Lower leg skin (tissue), 4 donors: Measurements from ENCODE around the gene VWCE. TPM values are rescaled to one million over a fixed set of nuclear protein-coding genes. Genes with fewer than 3 reads are reported as not detected.
"Not testable (repeated sequence)": the region's sequence is repeated elsewhere in the genome, so short reads cannot be mapped to it uniquely, and the experiment has no call there.

Experiments used
- DNase-seq, 2 donors: peaks; one replicate each; pipeline ENCODE4 v3.0.0-alpha.2; 2019; ENCODE audit warnings: low spot score in 2 of 2
- H3K4me3 ChIP-seq: fragments of 200-600 bp; sonication (generic); 2 replicates; pipeline ENCODE4 v1.5.1; 2017; ENCODE audit warnings: mild to moderate bottlenecking, low read depth; ENCODE audit not compliant: poor library complexity, severe bottlenecking
- WGBS, 2 donors: methylation state at CpG; one replicate each; pipeline ENCODE4 v1.1.5; 2018; 5-methylcytosine and 5-hydroxymethylcytosine counted together
- intact Hi-C: fragments of 100-400 bp; cut with DNase I; formaldehyde crosslinking; loops from one replicate; pipeline ENCODE4 v1.15.0; 2023; ENCODE audit warnings: low total_unique reads
- total RNA-seq, 4 donors: library from RNA; depleted of rRNA; stranded (reverse); fragments of >200 nt; gene quantifications; one replicate each; pipeline ENCODE4 v1.1.0, GENCODE V29; 2016

Gene VWCE
- total RNA-seq, 4 donors from 2014 or later = 0.22 to 0.68 TPM; not detected in 2

- 87 to 94% methylated on average over 8 to 9 of the region's 9 CpGs for WGBS, 2 donors
Observed at GRCh38 chr11:61248071-61248470, 47.0 kb downstream of the VWCE start.

GRCh38 chr11:61245284-61245964, 49.7 kb downstream of the VWCE start:
- not testable (repeated sequence) for DNase-seq

More at GRCh38 chr11:61248071-61248470, 47.0 kb downstream of the VWCE start:
- H3K4me3 ChIP-seq, DNase-seq, intact Hi-C loops: not testable (repeated sequence)

DNA sequence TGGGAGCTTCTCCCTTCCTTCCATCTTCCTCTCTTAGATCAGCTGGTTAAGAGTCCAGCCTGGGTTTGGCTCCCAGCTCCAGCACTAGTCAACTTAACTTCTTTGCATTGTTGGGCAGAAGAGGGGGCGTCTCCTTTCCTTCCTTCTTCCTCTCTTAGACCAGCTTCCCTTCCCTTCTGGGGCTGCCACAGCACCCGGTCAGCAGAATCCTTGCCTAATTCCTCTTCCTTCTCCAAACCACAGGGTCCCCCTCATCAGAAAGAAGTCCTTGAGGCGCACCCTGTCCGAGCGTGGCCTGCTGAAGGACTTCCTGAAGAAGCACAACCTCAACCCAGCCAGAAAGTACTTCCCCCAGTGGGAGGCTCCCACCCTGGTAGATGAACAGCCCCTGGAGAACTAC, 53.6 kb downstream of the VWCE start:
- intact Hi-C loops, H3K4me3 ChIP-seq, DNase-seq: not testable (repeated sequence)
- WGBS, 2 donors = no CpG with 5 or more reads among the region's 5 CpGs

More at GRCh38 chr11:61245284-61245964, 49.7 kb downstream of the VWCE start:
- no CpG with 5 or more reads among the region's 10 CpGs for WGBS, 2 donors
- intact Hi-C loops, H3K4me3 ChIP-seq: not testable (repeated sequence)

GRCh38 chr11:61240875-61241274, 54.2 kb downstream of the VWCE start, which contains the start of gene PGA5:
TSS of gene PGA5 (plus strand) at chr11:61241175. CDS start at chr11:61241227, 52 bp downstream.
- intact Hi-C loops, H3K4me3 ChIP-seq, DNase-seq: not testable (repeated sequence)
- WGBS, 2 donors = no CpG with 5 or more reads among the region's 8 CpGs

DNA sequence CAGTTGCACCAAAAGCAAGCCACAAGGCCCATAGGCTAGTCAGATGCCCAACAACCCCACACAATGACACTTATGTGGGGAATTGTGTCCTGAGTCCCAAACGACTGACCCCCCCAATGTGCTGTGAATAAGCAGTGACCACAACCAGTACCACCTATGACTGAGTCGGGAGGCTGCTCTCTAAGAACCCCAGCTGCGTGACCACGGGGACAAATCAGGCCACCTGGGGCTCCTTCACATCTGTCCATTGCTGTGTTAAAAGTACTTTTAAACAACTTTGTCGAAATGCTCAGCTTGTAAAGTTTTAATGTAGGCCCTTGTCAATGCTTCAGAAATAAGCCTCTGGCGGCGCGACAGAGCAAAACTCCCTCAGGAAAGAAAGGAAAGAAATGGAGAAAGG, 54.8 kb downstream of the VWCE start:
- WGBS, 2 donors = 71 to 81% methylated on average over 8 of the region's 8 CpGs
- peak in 1 of 2 donors; percentile 59 for DNase-seq
- intact Hi-C loops, H3K4me3 ChIP-seq: not testable (repeated sequence)

DNA sequence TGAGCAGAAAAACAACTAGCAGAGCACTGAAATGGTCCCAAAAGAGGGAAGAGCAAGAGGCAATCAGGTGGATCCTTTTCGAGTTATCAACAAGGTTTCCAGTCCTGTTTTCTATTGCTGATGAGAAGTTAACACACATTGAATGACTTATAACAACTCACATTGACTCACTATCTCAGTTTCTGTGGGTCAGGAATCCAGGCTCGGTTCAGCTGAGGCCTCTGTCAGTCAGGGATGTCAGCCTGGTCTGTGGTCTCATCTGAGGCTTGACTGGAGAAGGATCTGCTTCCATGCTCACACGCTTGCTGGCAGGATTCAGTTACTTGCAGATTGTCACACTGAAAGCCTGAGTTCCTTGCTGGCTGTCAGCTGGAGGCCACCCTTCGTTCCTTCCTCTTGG, 58.0 kb downstream of the VWCE start:
- WGBS, 2 donors = no CpG with 5 or more reads among the region's 4 CpGs
- DNase-seq, intact Hi-C loops, H3K4me3 ChIP-seq: not testable (repeated sequence)

- intact Hi-C loops, H3K4me3 ChIP-seq, DNase-seq: not testable (repeated sequence)
- no CpG with 5 or more reads among the region's 3 CpGs for WGBS, 2 donors
Observed at GRCh38 chr11:61232548-61233145, 62.5 kb downstream of the VWCE start.

- DNase-seq, intact Hi-C loops: not testable (repeated sequence)
- WGBS, 2 donors = no CpG with 5 or more reads among the region's 5 CpGs
Observed at GRCh38 chr11:61231585-61231984, 63.5 kb downstream of the VWCE start.

DNA sequence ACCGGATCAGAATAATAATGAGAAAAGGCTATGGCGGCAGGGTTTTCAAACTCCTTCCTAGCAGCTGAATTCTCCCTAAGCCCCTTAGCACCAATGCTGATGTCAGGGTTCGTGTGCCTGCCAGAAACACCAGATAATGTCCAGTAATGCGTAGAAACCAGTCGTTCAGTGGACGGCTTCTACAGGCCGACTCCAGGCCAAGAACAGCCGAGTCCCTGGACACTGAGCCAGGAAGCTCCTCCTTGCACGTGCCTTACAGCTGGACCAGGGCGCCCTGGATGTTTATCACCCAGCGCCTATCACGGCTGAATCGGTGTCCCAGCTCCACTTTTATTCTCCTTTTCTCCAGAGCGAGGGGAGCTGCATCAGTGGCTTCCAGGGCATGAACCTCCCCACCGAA, 64.1 kb downstream of the VWCE start:
- H3K4me3 ChIP-seq, DNase-seq, intact Hi-C loops: not testable (repeated sequence)
- WGBS, 2 donors = no CpG with 5 or more reads among the region's 15 CpGs

More at GRCh38 chr11:61231585-61231984, 63.5 kb downstream of the VWCE start:
- not testable (repeated sequence) for H3K4me3 ChIP-seq

DNA sequence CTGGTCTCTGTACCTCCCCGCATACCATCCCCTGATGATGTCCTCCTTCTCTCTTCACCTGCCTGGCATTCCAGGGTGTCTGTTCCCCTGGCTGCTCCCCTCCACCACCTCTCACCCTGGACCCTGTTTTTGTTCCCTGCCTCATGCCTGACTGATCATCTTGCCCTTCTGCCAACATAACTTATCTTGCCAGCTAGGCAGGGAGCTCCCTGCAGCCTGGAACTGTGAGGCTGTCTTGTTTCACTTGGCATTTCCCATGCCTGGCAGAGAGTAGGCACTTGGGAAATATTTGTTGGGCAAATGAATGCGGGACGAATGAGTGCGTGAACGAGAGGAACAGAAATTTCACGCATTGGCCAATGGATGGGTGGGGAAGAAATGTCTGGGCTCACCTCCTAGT, 65.7 kb downstream of the VWCE start:
- WGBS, 2 donors = no CpG with 5 or more reads among the region's 6 CpGs
- DNase-seq, H3K4me3 ChIP-seq, intact Hi-C loops: not testable (repeated sequence)

- H3K4me3 ChIP-seq, intact Hi-C loops, DNase-seq: not testable (repeated sequence)
- no CpG with 5 or more reads among the region's 10 CpGs for WGBS, 2 donors
Observed at GRCh38 chr11:61226457-61227137, 68.5 kb downstream of the VWCE start.

GRCh38 chr11:61222692-61223091, 72.4 kb downstream of the VWCE start:
- DNase-seq, intact Hi-C loops, H3K4me3 ChIP-seq: not testable (repeated sequence)
- WGBS, 2 donors = no CpG with 5 or more reads among the region's 5 CpGs

DNA sequence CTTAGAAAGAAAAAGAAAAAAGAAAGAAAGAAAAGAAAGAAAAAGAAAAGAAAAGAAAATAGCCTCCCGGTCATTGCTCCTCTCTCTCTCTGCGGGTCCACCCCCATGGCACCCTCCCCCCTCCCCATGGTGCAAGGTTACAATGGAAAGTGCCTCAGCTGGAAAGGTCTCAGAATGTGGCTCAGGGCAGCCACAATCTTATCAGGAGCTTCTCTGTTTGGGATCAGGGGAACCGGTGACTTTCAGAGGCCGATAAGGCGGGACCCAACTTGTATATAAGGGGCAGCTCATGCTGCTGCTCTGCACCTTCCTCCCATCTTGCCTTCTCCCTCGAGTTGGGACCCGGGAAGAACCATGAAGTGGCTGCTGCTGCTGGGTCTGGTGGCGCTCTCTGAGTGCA, 73.1 kb downstream of the VWCE start, which contains the start of gene PGA4:
Gene PGA4, plus strand, starts transcription at position 301 of the 400 bp plus-strand sequence. Its CDS starts 54 bp downstream, at position 355.
- no CpG with 5 or more reads among the region's 8 CpGs for WGBS, 2 donors
- DNase-seq, intact Hi-C loops, H3K4me3 ChIP-seq: not testable (repeated sequence)

DNA sequence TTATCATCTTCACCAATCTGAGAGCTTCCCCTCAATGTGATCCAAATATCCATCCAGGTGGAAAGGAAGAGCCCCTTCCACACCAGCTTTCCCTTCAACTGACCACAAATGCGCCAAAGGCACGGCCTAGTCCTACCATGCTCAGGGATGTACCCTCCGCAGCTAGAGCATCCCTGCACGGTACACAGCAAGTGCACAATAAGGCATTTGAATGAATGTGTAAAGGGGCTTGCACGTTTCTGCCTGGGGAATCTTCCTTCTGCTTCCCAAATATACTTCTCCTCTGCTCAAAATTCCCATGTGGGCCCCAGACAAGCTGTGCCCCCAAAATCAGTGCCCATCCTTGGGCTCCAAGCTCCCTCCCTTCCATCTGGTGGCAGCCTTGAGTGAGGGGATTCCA, 76.1 kb downstream of the VWCE start:
- WGBS, 2 donors = 91 to 96% methylated on average over 5 of the region's 5 CpGs
- DNase-seq, intact Hi-C loops, H3K4me3 ChIP-seq: not testable (repeated sequence)

GRCh38 chr11:61218306-61218705, 76.8 kb downstream of the VWCE start:
- DNase-seq, intact Hi-C loops, H3K4me3 ChIP-seq: not testable (repeated sequence)
- WGBS, 2 donors = no CpG with 5 or more reads among the region's 4 CpGs
